PFSK-1 (cell line): ENCODE results near the gene ECHS1.

Source experiments
- FOXP2 ChIP-seq: optimal IDR thresholded peaks from 2 replicates; pipeline ENCODE3; 2011; ENCODE audit warnings: borderline replicate concordance, control low read depth, inconsistent platforms; ENCODE audit not compliant: insufficient read depth; ENCODE audit errors: extremely low read length, extremely low read depth
- POLR2AphosphoS5 ChIP-seq: IDR thresholded peaks from 2 replicates; pipeline ENCODE4 v1.6.1; 2012; ENCODE audit warnings: low read depth, mild to moderate bottlenecking, control low read depth, low read length, moderate library complexity
- REST ChIP-seq, 2 experiments: IDR thresholded peaks; 2 replicates each; pipeline versions ENCODE4 v1.6.1 to v1.8.0; 2011 to 2012; ENCODE audit warnings: low read depth in 2 of 2, low read length in 2 of 2, control low read depth in 1 of 2, inconsistent platforms in 1 of 2, mild to moderate bottlenecking in 1 of 2, moderate library complexity in 1 of 2; ENCODE audit not compliant: insufficient read depth in 1 of 2
- SIN3A ChIP-seq: IDR thresholded peaks from 2 replicates; pipeline ENCODE4 v1.6.1; 2012; ENCODE audit warnings: mild to moderate bottlenecking, low read length, moderate library complexity, borderline replicate concordance; ENCODE audit not compliant: insufficient read depth
- TAF1 ChIP-seq: IDR thresholded peaks from 2 replicates; pipeline ENCODE4 v1.6.1; 2012; ENCODE audit warnings: low read length, control low read depth, borderline replicate concordance; ENCODE audit not compliant: insufficient read depth

ECHS1 gene

GRCh38 chr10:133353988-133354605, 19.1 kb downstream of the ECHS1 start:
- no peak for TF ChIP-seq FOXP2
- TF ChIP-seq REST (IDR thresholded peaks at IDR 0.05; ENCODE audit: insufficient read depth in 1 of 2, low read depth in 2 of 2, low read length in 2 of 2): no peak
- TF ChIP-seq TAF1: no peak
- no peak for TF ChIP-seq SIN3A
- TF ChIP-seq POLR2AphosphoS5: no peak

- TF ChIP-seq SIN3A: no peak
- no peak for TF ChIP-seq FOXP2
- no peak for TF ChIP-seq REST (IDR thresholded peaks at IDR 0.05; ENCODE audit: insufficient read depth in 1 of 2, low read depth in 2 of 2, low read length in 2 of 2)
- TF ChIP-seq TAF1: no peak
- no peak for TF ChIP-seq POLR2AphosphoS5
Observed at GRCh38 chr10:133353202-133353959, 19.8 kb downstream of the ECHS1 start.

GRCh38 chr10:133351408-133352318, 21.5 kb downstream of the ECHS1 start:
- TF ChIP-seq SIN3A (no peak), POLR2AphosphoS5 (no peak), TAF1 (no peak), FOXP2 (no peak), REST (IDR thresholded peaks at IDR 0.05; ENCODE audit: insufficient read depth in 1 of 2, low read depth in 2 of 2, low read length in 2 of 2) (no peak)

- TF ChIP-seq FOXP2 (no peak), REST (IDR thresholded peaks at IDR 0.05; ENCODE audit: insufficient read depth in 1 of 2, low read depth in 2 of 2, low read length in 2 of 2) (no peak), SIN3A (no peak), TAF1 (no peak), POLR2AphosphoS5 (no peak)
Observed at GRCh38 chr10:133350950-133351329, 22.2 kb downstream of the ECHS1 start.
